Breast epithelium (tissue), 4 donors: ENCODE measurements around the gene C8A. TPM values are rescaled to one million over a fixed set of nuclear protein-coding genes. Genes with fewer than 3 reads are reported as not detected.
A peak's percentile ranks its signal among the peaks of the same experiment; 100 is the strongest.

ENCODE experiments used
- DNase-seq, 2 donors: peaks; one replicate each; pipeline ENCODE4 v3.0.0-alpha.2; 2019; ENCODE audit warnings: low spot score in 2 of 2
- H3K27ac ChIP-seq, 2 donors: fragments of 200-600 bp; sonication (generic) in 1 of 2; one replicate each; pipeline ENCODE4 v1.5.1; 2016 to 2019; ENCODE audit warnings: mild to moderate bottlenecking in 1 of 2
- H3K27me3 ChIP-seq, 2 donors: fragments of 200-600 bp; sonication (generic) in 1 of 2; one replicate each; pipeline versions ENCODE4 v1.5.1 to v1.6.0; 2017 to 2019; ENCODE audit warnings: control low read depth in 1 of 2, mild to moderate bottlenecking in 1 of 2
- H3K36me3 ChIP-seq: fragments of 200-600 bp; one replicate; pipeline ENCODE4 v1.5.1; 2019
- H3K4me1 ChIP-seq, 2 donors: fragments of 200-600 bp; sonication (generic); one replicate each; pipeline ENCODE4 v1.5.1; 2016 to 2019; ENCODE audit warnings: control low read depth in 1 of 2
- H3K4me3 ChIP-seq, 3 donors: fragments of 200-600 bp; sonication (generic); 1 replicate in 2 of 3; 2 replicates in 1 of 3; pipeline ENCODE4 v1.5.1; 2016 to 2019; ENCODE audit warnings: mild to moderate bottlenecking in 3 of 3, moderate library complexity in 2 of 3
- H3K9me3 ChIP-seq, 2 donors: fragments of 200-600 bp; sonication (generic) in 1 of 2; one replicate each; pipeline ENCODE4 v1.5.1; 2016 to 2019; ENCODE audit warnings: control low read depth in 1 of 2
- POLR2A ChIP-seq: fragments of 450-650 bp; IDR thresholded peaks from one replicate; pipeline ENCODE4 v1.6.1; 2016; ENCODE audit warnings: antibody characterized with exemption, mild to moderate bottlenecking, moderate library complexity
- POLR2AphosphoS5 ChIP-seq, 3 donors: sonication (generic); formaldehyde crosslinking; IDR thresholded peaks; one replicate each; pipeline ENCODE4 v1.6.1; 2017; ENCODE audit warnings: antibody characterized with exemption in 3 of 3
- intact Hi-C: fragments of 100-400 bp; cut with DNase I; formaldehyde crosslinking; loops from one replicate; pipeline ENCODE4 v1.15.1; 2023; ENCODE audit warnings: low total_unique reads
- total RNA-seq, 3 donors: library from RNA; depleted of rRNA; stranded (reverse); fragments of >200 nt; gene quantifications; one replicate each; pipeline ENCODE4 v1.1.0, GENCODE V29; 2016
- TF ChIP-seq, protein P1 (sequence below), 3 donors: fragments of 450-650 bp; IDR thresholded peaks; one replicate each; pipeline ENCODE4 v1.5.1; 2016 to 2017; ENCODE audit warnings: antibody characterized with exemption in 3 of 3, mild to moderate bottlenecking in 3 of 3, moderate library complexity in 3 of 3

Gene C8A
- total RNA-seq, 3 donors from 2014 or later: not detected

DNA sequence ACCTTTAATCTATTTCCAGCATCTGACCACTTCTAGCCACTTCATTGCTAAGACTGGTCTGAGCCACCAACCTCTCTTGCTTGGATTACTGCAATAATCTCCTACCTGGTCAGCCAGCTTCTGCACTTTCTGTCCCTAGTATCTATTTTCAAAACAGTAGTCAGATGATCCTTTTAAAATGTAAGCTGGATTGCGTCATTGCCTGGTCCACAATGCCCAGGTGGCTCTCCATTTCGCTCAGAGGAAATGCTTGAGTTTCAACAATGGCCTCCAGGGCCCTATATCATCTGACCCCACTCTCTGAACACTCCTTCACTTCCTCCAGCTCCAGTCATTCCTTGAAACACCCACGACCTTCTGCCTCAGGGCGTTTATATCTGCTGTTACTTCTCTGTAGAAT, 37.7 kb upstream of the C8A start:
- H3K27me3 ChIP-seq: no peaks in the 10 kb centered on the region
- TF ChIP-seq POLR2AphosphoS5 (IDR thresholded peaks at IDR 0.05) (no peak), POLR2A (no peak)
- TF ChIP-seq, protein P1, sequence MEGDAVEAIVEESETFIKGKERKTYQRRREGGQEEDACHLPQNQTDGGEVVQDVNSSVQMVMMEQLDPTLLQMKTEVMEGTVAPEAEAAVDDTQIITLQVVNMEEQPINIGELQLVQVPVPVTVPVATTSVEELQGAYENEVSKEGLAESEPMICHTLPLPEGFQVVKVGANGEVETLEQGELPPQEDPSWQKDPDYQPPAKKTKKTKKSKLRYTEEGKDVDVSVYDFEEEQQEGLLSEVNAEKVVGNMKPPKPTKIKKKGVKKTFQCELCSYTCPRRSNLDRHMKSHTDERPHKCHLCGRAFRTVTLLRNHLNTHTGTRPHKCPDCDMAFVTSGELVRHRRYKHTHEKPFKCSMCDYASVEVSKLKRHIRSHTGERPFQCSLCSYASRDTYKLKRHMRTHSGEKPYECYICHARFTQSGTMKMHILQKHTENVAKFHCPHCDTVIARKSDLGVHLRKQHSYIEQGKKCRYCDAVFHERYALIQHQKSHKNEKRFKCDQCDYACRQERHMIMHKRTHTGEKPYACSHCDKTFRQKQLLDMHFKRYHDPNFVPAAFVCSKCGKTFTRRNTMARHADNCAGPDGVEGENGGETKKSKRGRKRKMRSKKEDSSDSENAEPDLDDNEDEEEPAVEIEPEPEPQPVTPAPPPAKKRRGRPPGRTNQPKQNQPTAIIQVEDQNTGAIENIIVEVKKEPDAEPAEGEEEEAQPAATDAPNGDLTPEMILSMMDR (IDR thresholded peaks at IDR 0.05): no peak
- intact Hi-C loops: no loop called here

DNA sequence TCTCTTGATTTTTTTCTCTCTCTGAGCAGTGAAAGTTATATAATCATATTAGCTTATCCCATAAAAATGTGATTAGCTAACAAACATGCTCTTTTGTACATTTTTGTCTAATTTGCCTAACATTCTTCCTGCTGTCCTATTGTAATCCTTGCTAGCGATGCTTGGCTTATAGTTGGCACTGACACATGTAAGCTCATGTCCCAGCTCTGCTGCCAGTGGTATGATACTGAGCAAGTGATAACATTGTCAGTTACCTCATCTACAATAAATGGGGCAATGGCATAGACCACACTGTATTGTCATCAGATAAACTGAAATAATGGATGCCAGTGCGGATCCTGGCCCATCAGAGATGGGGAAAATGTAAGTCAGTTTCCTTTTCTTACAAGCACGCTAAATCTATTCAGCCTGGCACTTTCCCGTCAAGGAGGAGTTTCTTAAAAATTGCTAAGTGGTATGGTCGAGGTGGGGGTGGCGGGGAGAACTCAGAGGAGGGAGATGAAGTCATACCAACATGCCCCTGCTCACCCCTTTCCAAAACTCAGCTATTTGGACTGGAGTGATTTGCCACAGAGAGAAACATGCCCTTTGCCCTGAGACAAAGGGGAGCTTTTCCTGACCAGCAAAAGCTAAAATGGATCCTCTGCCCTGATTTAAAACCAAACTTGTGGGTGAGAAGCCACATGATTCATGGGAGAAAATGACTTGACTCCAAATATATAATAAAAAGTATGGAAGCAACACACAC, 36.7 kb upstream of the C8A start:
- no peaks in the 10 kb centered on the region for H3K9me3 ChIP-seq
- DNase-seq: no peak
- no peak overlapping the region for H3K4me3 ChIP-seq
- no peaks in the 10 kb centered on the region for H3K4me1 ChIP-seq
- no peak overlapping the region for H3K27ac ChIP-seq
- TF ChIP-seq POLR2A (no peak), POLR2AphosphoS5 (IDR thresholded peaks at IDR 0.05) (no peak)
- TF ChIP-seq, protein P1 (IDR thresholded peaks at IDR 0.05): no peak
- no peaks in the 10 kb centered on the region for H3K36me3 ChIP-seq
- no peaks in the 10 kb centered on the region for H3K27me3 ChIP-seq
- intact Hi-C loops: no loop called here

More for the DNA sequence above, 37.7 kb upstream of the C8A start:
- Histone ChIP-seq H3K36me3 (no peaks in the 10 kb centered on the region), H3K27ac (no peak overlapping the region), H3K4me1 (no peaks in the 10 kb centered on the region), H3K4me3 (no peak overlapping the region), H3K9me3 (no peaks in the 10 kb centered on the region)
- DNase-seq: no peak

DNA sequence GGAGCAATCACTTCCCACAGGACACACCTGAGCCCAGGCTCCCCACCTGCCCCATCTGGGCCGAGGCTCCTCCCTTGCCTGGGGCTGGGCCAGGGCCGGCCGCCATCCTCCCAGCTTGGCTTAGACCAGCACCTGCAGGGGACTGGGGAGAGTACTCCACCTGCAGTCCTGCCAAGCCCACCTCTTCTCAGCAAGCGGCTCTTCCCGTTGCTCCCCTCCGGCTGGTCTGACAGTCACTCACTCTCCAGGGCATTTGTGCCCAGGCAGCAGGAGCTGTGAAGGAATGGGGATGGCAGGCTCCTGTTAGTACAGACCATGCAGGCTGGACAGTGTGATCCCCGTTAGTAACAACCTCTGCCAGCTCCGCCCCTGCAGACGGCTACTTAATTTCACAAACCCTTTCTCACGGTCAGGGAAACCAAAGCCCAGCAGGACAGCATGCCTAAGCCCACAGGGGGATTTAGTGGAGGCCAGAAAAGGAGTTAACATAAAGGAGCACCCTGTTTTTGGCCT, 35.2 kb upstream of the C8A start, which contains the start of gene FYB2:
Gene FYB2 (minus strand): TSS at position 18 of the 513 bp plus-strand sequence. CDS start 114 bp downstream, outside the sequence.
- TF ChIP-seq POLR2A (no peak), POLR2AphosphoS5 (IDR thresholded peaks at IDR 0.05) (no peak)
- TF ChIP-seq, protein P1 (IDR thresholded peaks at IDR 0.05): no peak
- H3K27ac ChIP-seq: peak within 1 kb of the TSS in 1 of 2 donors; percentile 23
- H3K27me3 ChIP-seq: no peaks in the 10 kb centered on the region
- no peak for DNase-seq
- H3K9me3 ChIP-seq: no peaks in the 10 kb centered on the region
- no peaks in the 10 kb centered on the region for H3K36me3 ChIP-seq
- H3K4me3 ChIP-seq: peak within 1 kb of the TSS in 2 of 3 donors; percentile 10 to 14
- intact Hi-C loops: no loop called here
- H3K4me1 ChIP-seq: no peaks in the 10 kb centered on the region

DNA sequence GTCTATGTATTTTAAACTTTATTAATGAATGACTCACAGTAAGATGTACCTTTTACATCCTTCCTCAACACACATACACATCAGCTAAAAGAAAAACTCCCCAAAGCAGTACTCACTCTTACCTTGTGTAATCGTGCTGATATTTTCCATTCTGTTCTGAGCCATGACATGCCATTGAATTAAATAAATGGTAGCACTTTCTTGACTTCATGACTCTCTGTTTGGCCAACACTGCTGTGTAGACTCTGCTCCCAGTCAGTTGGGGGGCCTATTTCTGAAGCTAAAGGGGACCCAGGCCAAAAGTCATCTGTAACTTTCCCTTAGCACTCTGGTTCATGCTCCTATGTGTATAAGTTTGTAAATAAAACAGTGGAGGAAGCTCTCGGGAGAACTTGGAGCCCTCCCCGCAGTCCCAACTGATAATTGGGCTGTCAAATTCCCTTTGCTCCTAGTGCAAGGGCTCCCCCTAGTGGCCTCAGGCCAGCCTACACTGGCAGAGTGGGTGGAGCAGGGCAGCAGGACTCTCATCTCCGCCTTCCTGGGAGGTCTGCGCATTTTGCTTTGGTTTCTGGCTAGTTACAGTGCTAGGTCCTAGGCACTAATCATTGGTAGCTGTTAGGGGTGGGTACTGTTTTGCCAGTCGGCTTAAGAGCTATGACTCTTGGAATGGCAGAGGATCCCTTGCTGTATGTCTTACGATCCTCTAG, 33.7 kb upstream of the C8A start:
- DNase-seq: peak; percentile 51 to 79
- TF ChIP-seq POLR2A: no peak
- TF ChIP-seq, protein P1 (IDR thresholded peaks at IDR 0.05): peak; percentile 27 to 74 (median 71)
- Histone ChIP-seq H3K27ac (no peak overlapping the region), H3K36me3 (no peaks in the 10 kb centered on the region), H3K9me3 (no peaks in the 10 kb centered on the region), H3K27me3 (no peaks in the 10 kb centered on the region), H3K4me3 (no peak overlapping the region), H3K4me1 (no peaks in the 10 kb centered on the region)
- intact Hi-C loops: no loop called here

DNA sequence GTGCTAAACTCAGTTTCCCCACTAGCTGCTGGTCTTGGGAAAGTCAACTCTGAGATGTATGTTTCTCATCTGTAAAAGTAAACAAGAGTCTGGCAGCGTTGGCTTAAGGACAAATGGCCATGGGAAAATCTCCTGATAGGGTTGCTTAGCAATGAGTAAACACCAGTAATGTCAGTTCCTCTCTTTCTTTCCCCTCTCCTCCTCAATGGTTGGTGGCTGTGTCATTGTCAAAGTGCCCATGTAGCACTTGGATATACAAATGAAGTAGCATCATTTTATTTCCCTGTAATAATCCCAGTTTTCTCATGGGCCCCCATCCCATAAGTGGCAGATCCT, 33.2 kb upstream of the C8A start:
- TF ChIP-seq, protein P1 (IDR thresholded peaks at IDR 0.05): no peak
- no peak for TF ChIP-seq POLR2A
- no peak for TF ChIP-seq POLR2AphosphoS5 (IDR thresholded peaks at IDR 0.05)
- no peaks in the 10 kb centered on the region for H3K4me1 ChIP-seq
- no peak overlapping the region for H3K4me3 ChIP-seq
- intact Hi-C loops: no loop called here
- no peak overlapping the region for H3K27ac ChIP-seq
- DNase-seq: no peak
- H3K9me3 ChIP-seq: no peaks in the 10 kb centered on the region
- no peaks in the 10 kb centered on the region for H3K36me3 ChIP-seq
- H3K27me3 ChIP-seq: no peaks in the 10 kb centered on the region
